ENCODE results near the gene LCE2C. TPM values are rescaled to one million over a fixed set of nuclear protein-coding genes. Genes with fewer than 3 reads are reported as not detected.
"Not testable (repeated sequence)": the region's sequence is repeated elsewhere in the genome, so short reads cannot be mapped to it uniquely, and the experiment has no call there.

Gene LCE2C
- total RNA-seq (2021) = not detected in 2 replicates
- long read RNA-seq = 0 reads

GRCh38 chr1:152674983-152675382 is at the start of gene LCE2C:
Gene LCE2C, plus strand, starts transcription at chr1:152675279. Its CDS starts 737 bp downstream, at chr1:152676016.
- not testable (repeated sequence) for H3K4me2 ChIP-seq (ENCODE audit: insufficient read depth, insufficient read length, low read length); H3K23me2 ChIP-seq (ENCODE audit: insufficient read length, low read depth, low read length, poor library complexity, severe bottlenecking); H3K14ac ChIP-seq (ENCODE audit: insufficient read depth, low read length); H3K27me3 Mint-ChIP-seq (ENCODE audit: low read depth); H3K27me3 ChIP-seq (ENCODE audit: insufficient read depth, low read length); H4K5ac ChIP-seq (ENCODE audit: insufficient read length, low read depth, low read length); H3K27ac Mint-ChIP-seq; H3T11ph ChIP-seq (ENCODE audit: low read length); H2BK20ac ChIP-seq (ENCODE audit: low read depth, low read length, poor library complexity, severe bottlenecking); H2BK15ac ChIP-seq (ENCODE audit: low read depth, low read length); H2AFZ ChIP-seq (ENCODE audit: low read length); H3K4me1 Mint-ChIP-seq; H4K91ac ChIP-seq (ENCODE audit: insufficient read length, low read depth, low read length); H2BK12ac ChIP-seq (ENCODE audit: insufficient read length, low read depth, low read length); H3K9ac ChIP-seq (ENCODE audit: extremely low read depth, insufficient read length, low read length); H3K27ac ChIP-seq (ENCODE audit: insufficient read length, low read depth, low read length); H3K23ac ChIP-seq (ENCODE audit: insufficient read length, low read depth, low read length); H3K4ac ChIP-seq (ENCODE audit: low read depth, low read length); H2BK120ac ChIP-seq (ENCODE audit: low read depth, low read length, poor library complexity, severe bottlenecking); H3K79me2 ChIP-seq (ENCODE audit: insufficient read depth, low read length); H3K4me3 Mint-ChIP-seq; H4K8ac ChIP-seq (replicated peaks; ENCODE audit: insufficient read length, low read depth, low read length); H3K79me1 ChIP-seq (ENCODE audit: insufficient read depth, low read depth, low read length, poor library complexity, severe bottlenecking); H4K20me1 ChIP-seq (ENCODE audit: control insufficient read depth, insufficient read depth, insufficient read length); H3K18ac ChIP-seq (ENCODE audit: insufficient read length, low read depth, low read length); DNase-seq; H2AK5ac ChIP-seq (ENCODE audit: insufficient read length, low read length); H3K56ac ChIP-seq (ENCODE audit: insufficient read length, low read depth, low read length); H2BK5ac ChIP-seq (ENCODE audit: insufficient read length, low read length); H3K4me1 ChIP-seq (ENCODE audit: insufficient read depth, low read length)
- peaks cover 4 to 26% (median 11%) of the 10 kb centered on the region in 3 experiments; a peak in 6 of 7 replicates for H3K36me3 Mint-ChIP-seq (ENCODE audit: insufficient read depth in 1 of 3, low read depth in 3 of 3)
- no CpG with 5 or more reads among the region's 3 CpGs for WGBS (ENCODE audit: extremely low coverage, insufficient read length, low lambda C conversion rate)
- peaks cover 96 to 97% of the 10 kb centered on the region in 2 experiments for H3K9me3 Mint-ChIP-seq
- H3K9me3 ChIP-seq (ENCODE audit: control insufficient read depth, low read depth, low read length) = peaks cover 93% of the 10 kb centered on the region
